Measurements from ENCODE around the gene OSBPL8. TPM values are rescaled to one million over a fixed set of nuclear protein-coding genes. Genes with fewer than 3 reads are reported as not detected.

The OSBPL8 gene
- total RNA-seq, 3 donors from 2014 or later, result 77.6 to 89.1 (median 87.2) TPM

DNA sequence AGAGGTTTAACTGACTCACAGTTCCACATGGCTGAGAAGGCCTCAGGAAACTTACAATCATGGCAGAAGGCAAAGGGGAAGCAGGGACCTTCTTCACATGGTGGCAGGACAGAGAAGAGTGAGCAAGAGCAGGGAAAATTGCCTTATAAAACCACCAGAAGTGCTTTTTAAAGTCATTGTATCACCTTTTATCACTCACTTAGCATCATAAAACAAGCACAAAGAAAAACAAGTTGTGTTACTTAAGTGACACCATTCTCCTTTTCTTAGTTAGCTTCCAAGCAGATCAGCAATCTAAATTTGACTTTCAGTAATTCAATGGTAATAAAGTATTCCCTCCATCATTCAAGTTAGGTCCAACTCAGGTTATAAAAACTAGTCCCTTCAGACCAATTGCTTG is 28.5 kb downstream of the OSBPL8 start:
- intact Hi-C loops (cut with DNase I; ENCODE audit: low total_unique reads), result no loop called here
- no peak for DNase-seq (ENCODE audit: low spot score in 2 of 2)
- H3K9me3 ChIP-seq, result no peaks in the 10 kb centered on the region
- no peaks in the 10 kb centered on the region for H3K36me3 ChIP-seq
- H3K27me3 ChIP-seq, result no peaks in the 10 kb centered on the region
- no peak overlapping the region for H3K4me3 ChIP-seq
- H3K4me1 ChIP-seq, result no peaks in the 10 kb centered on the region
- no peak overlapping the region for H3K27ac ChIP-seq
- TF ChIP-seq POLR2A (IDR thresholded peaks at IDR 0.05) (no peak), POLR2AphosphoS5 (IDR thresholded peaks at IDR 0.05) (no peak)
- TF ChIP-seq, protein P1, sequence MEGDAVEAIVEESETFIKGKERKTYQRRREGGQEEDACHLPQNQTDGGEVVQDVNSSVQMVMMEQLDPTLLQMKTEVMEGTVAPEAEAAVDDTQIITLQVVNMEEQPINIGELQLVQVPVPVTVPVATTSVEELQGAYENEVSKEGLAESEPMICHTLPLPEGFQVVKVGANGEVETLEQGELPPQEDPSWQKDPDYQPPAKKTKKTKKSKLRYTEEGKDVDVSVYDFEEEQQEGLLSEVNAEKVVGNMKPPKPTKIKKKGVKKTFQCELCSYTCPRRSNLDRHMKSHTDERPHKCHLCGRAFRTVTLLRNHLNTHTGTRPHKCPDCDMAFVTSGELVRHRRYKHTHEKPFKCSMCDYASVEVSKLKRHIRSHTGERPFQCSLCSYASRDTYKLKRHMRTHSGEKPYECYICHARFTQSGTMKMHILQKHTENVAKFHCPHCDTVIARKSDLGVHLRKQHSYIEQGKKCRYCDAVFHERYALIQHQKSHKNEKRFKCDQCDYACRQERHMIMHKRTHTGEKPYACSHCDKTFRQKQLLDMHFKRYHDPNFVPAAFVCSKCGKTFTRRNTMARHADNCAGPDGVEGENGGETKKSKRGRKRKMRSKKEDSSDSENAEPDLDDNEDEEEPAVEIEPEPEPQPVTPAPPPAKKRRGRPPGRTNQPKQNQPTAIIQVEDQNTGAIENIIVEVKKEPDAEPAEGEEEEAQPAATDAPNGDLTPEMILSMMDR (IDR thresholded peaks at IDR 0.05), result no peak

- TF ChIP-seq, protein P1 (IDR thresholded peaks at IDR 0.05), result no peak
- TF ChIP-seq POLR2A (IDR thresholded peaks at IDR 0.05) (no peak), POLR2AphosphoS5 (IDR thresholded peaks at IDR 0.05) (no peak)
- intact Hi-C loops (cut with DNase I; ENCODE audit: low total_unique reads), result no loop called here
- no peak overlapping the region for H3K27ac ChIP-seq
Measured at GRCh38 chr12:76530516-76530915, 29.1 kb downstream of the OSBPL8 start.

DNA sequence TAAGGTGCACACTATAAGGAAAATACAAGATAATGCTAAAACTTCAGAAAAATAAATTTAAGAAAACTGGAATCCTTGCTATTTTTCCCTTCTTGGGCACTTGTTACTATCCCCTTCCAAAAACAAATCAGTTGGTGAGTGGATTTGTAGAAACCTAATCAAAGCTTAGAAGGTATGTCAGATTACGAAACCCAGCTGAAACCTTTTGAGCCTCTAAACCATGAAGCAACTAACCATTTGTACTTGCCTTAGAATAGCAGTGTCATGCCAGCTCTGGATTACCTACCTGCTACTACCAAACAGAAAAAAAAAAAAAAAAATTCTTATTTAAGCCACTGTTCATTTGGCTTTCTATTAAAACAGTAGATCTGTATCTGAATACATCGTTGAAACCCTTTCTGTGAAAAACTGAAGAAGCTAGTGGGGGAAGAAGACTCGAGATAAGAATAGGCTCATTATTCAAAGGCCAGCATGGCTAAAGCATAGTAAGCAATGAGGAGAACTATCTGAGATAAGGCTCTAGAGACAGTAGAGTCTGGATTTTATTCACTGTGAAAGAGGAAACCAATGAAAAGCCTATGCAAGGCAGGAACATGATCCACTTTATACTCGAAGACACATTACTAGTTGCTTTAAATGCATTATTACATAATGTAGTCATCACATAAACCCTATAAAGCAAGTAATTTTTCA is 30.2 kb downstream of the OSBPL8 start:
- no peaks in the 10 kb centered on the region for H3K27me3 ChIP-seq
- no peak for TF ChIP-seq POLR2AphosphoS5 (IDR thresholded peaks at IDR 0.05)
- TF ChIP-seq POLR2A (IDR thresholded peaks at IDR 0.05), result no peak
- TF ChIP-seq, protein P1 (IDR thresholded peaks at IDR 0.05), result no peak
- H3K4me3 ChIP-seq, result no peak overlapping the region
- H3K36me3 ChIP-seq, result no peaks in the 10 kb centered on the region
- DNase-seq (ENCODE audit: low spot score in 2 of 2), result no peak
- intact Hi-C loops (cut with DNase I; ENCODE audit: low total_unique reads), result no loop called here
- H3K9me3 ChIP-seq, result no peaks in the 10 kb centered on the region
- no peak overlapping the region for H3K27ac ChIP-seq
- no peaks in the 10 kb centered on the region for H3K4me1 ChIP-seq

More at GRCh38 chr12:76530516-76530915, 29.1 kb downstream of the OSBPL8 start:
- no peaks in the 10 kb centered on the region for H3K4me1 ChIP-seq
- no peak for DNase-seq (ENCODE audit: low spot score in 2 of 2)
- no peak overlapping the region for H3K4me3 ChIP-seq
- H3K27me3 ChIP-seq, result no peaks in the 10 kb centered on the region
- H3K36me3 ChIP-seq, result no peaks in the 10 kb centered on the region
- no peaks in the 10 kb centered on the region for H3K9me3 ChIP-seq

DNA sequence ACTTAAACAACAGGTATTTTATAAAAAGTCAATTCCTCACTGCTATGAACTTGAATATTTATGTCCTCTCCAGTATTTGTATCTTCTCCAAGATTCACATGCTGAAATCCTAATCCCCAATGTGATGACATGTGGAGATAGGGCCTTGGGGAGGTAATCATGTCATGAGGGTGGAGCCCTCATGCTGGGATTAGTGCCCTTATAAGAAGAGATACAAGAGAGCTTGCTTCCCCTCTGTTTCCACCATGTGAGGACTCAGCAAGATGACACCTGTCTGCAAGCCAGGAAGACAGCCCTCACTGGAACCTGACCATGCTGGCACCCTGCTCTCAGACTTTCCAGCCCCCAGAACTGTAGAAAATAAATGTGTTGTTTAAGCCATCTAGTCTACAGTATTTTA is 36.2 kb downstream of the OSBPL8 start:
- no peak for TF ChIP-seq POLR2A (IDR thresholded peaks at IDR 0.05)
- no peak for TF ChIP-seq POLR2AphosphoS5 (IDR thresholded peaks at IDR 0.05)
- TF ChIP-seq, protein P1 (IDR thresholded peaks at IDR 0.05), result no peak
- H3K4me1 ChIP-seq, result no peaks in the 10 kb centered on the region
- H3K9me3 ChIP-seq, result no peaks in the 10 kb centered on the region
- DNase-seq (ENCODE audit: low spot score in 2 of 2), result no peak
- H3K27me3 ChIP-seq, result no peaks in the 10 kb centered on the region
- intact Hi-C loops (cut with DNase I; ENCODE audit: low total_unique reads), result no loop called here
- H3K36me3 ChIP-seq, result no peaks in the 10 kb centered on the region
- no peak overlapping the region for H3K4me3 ChIP-seq
- no peak overlapping the region for H3K27ac ChIP-seq

- H3K27ac ChIP-seq, result no peak overlapping the region
- no peaks in the 10 kb centered on the region for H3K9me3 ChIP-seq
- DNase-seq (ENCODE audit: low spot score in 2 of 2), result no peak
- no peaks in the 10 kb centered on the region for H3K27me3 ChIP-seq
- H3K4me3 ChIP-seq, result no peak overlapping the region
- no peaks in the 10 kb centered on the region for H3K36me3 ChIP-seq
- no peak for TF ChIP-seq POLR2AphosphoS5 (IDR thresholded peaks at IDR 0.05)
- no peak for TF ChIP-seq POLR2A (IDR thresholded peaks at IDR 0.05)
- TF ChIP-seq, protein P1 (IDR thresholded peaks at IDR 0.05), result no peak
- intact Hi-C loops (cut with DNase I; ENCODE audit: low total_unique reads), result no loop called here
- H3K4me1 ChIP-seq, result no peaks in the 10 kb centered on the region
Measured at GRCh38 chr12:76520348-76520747, 39.2 kb downstream of the OSBPL8 start.

Measured in breast epithelium (tissue), 4 donors.